MM.1S (cell line): ENCODE measurements around the gene CCDC85C.

ENCODE experiments used
- DNase-seq: peaks from one replicate; pipeline ENCODE4 v3.0.0-alpha.2; 2015
- H2AFZ ChIP-seq: fragments of 300-600 bp; sonication (generic); 2 replicates; pipeline ENCODE4 v1.6.0; 2016; ENCODE audit warnings: antibody characterized with exemption, low read length
- H3F3A ChIP-seq: fragments of 300-600 bp; sonication (generic); 2 replicates; pipeline ENCODE4 v1.6.1; 2016; ENCODE audit warnings: mild to moderate bottlenecking, antibody characterized with exemption, low read length, moderate library complexity, mixed read lengths; ENCODE audit not compliant: insufficient read depth
- H3K27ac ChIP-seq: fragments of 300-600 bp; sonication (generic); 2 replicates; pipeline ENCODE4 v1.5.1; 2016; ENCODE audit warnings: mild to moderate bottlenecking, low read length
- H3K27me3 ChIP-seq: fragments of 300-600 bp; sonication (generic); replicated peaks from 2 replicates; pipeline ENCODE4 v1.6.0; 2016; ENCODE audit warnings: low read length; ENCODE audit not compliant: insufficient read depth
- H3K36me3 ChIP-seq: fragments of 300-600 bp; sonication (generic); replicated peaks from 2 replicates; pipeline ENCODE4 v1.6.1; 2016; ENCODE audit warnings: mild to moderate bottlenecking, low read length, mixed read lengths; ENCODE audit not compliant: insufficient read depth
- H3K4me1 ChIP-seq: fragments of 300-600 bp; sonication (generic); 2 replicates; pipeline ENCODE4 v1.6.1; 2016; ENCODE audit warnings: low read length, mixed read lengths
- H3K4me2 ChIP-seq: fragments of 300-600 bp; sonication (generic); 2 replicates; pipeline ENCODE4 v1.6.0; 2016; ENCODE audit warnings: low read depth, low read length
- H3K4me3 ChIP-seq: fragments of 300-600 bp; sonication (generic); 2 replicates; pipeline ENCODE4 v1.5.1; 2016; ENCODE audit warnings: low read length, mixed read lengths
- H3K79me2 ChIP-seq: fragments of 300-600 bp; sonication (generic); 2 replicates; pipeline ENCODE4 v1.6.1; 2016; ENCODE audit warnings: mixed run types, low read length, mixed read lengths
- H3K9ac ChIP-seq: fragments of 300-600 bp; sonication (generic); 2 replicates; pipeline ENCODE4 v1.6.1; 2016; ENCODE audit warnings: low read length, mixed read lengths
- H3K9me2 ChIP-seq: fragments of 300-600 bp; sonication (generic); replicated peaks from 2 replicates; pipeline ENCODE4 v1.6.1; 2016; ENCODE audit warnings: mild to moderate bottlenecking, low read length, mixed read lengths; ENCODE audit not compliant: insufficient read depth
- H3K9me3 ChIP-seq: fragments of 300-600 bp; sonication (generic); replicated peaks from 2 replicates; pipeline ENCODE4 v1.6.1; 2016; ENCODE audit warnings: mild to moderate bottlenecking, low read length, mixed read lengths; ENCODE audit not compliant: insufficient read depth
- H4K20me1 ChIP-seq: fragments of 300-600 bp; sonication (generic); 2 replicates; pipeline ENCODE4 v1.6.1; 2016; ENCODE audit warnings: mild to moderate bottlenecking, low read length, moderate library complexity, mixed read lengths; ENCODE audit not compliant: insufficient read depth
- CTCF ChIP-seq: fragments of 300-600 bp; sonication (generic); IDR thresholded peaks from 2 replicates; pipeline ENCODE4 v1.5.1; 2016; ENCODE audit warnings: antibody characterized with exemption, low read length, mixed read lengths
- EZH2 ChIP-seq: fragments of 300-600 bp; sonication (generic); optimal IDR thresholded peaks from 2 replicates; pipeline ENCODE3; 2017; ENCODE audit warnings: low read depth, mild to moderate bottlenecking, antibody characterized with exemption, low read length, mixed read lengths
- EZH2phosphoT487 ChIP-seq: fragments of 300-600 bp; sonication (generic); IDR thresholded peaks from 2 replicates; pipeline ENCODE4 v1.6.1; 2018; ENCODE audit warnings: antibody characterized with exemption, low read length

CCDC85C gene

GRCh38 chr14:99454246-99454645 is 149.8 kb downstream of the CCDC85C start:
- no peaks in the 10 kb centered on the region for H3K9me2 ChIP-seq
- no peaks in the 10 kb centered on the region for H3K79me2 ChIP-seq
- no peak overlapping the region for H2AFZ ChIP-seq
- no peaks in the 10 kb centered on the region for H3K36me3 ChIP-seq
- no peak for DNase-seq
- TF ChIP-seq EZH2 (no peak), EZH2phosphoT487 (no peak), CTCF (no peak)
- no peak overlapping the region for H3K4me2 ChIP-seq
- H3K4me3 ChIP-seq = no peak overlapping the region
- no peaks in the 10 kb centered on the region for H3K9me3 ChIP-seq
- no peak overlapping the region for H3K9ac ChIP-seq
- H3K27me3 ChIP-seq = no peaks in the 10 kb centered on the region
- H3F3A ChIP-seq = no peaks in the 10 kb centered on the region
- H4K20me1 ChIP-seq = no peaks in the 10 kb centered on the region
- no peaks in the 10 kb centered on the region for H3K4me1 ChIP-seq
- H3K27ac ChIP-seq = no peak overlapping the region

- Histone ChIP-seq H3K4me1 (no peaks in the 10 kb centered on the region), H3K9me3 (no peaks in the 10 kb centered on the region), H2AFZ (no peak overlapping the region), H3K79me2 (no peaks in the 10 kb centered on the region), H3K4me3 (no peak overlapping the region), H3K27ac (no peak overlapping the region), H4K20me1 (no peaks in the 10 kb centered on the region), H3K36me3 (no peaks in the 10 kb centered on the region), H3K4me2 (no peak overlapping the region), H3K9ac (no peak overlapping the region), H3K27me3 (no peaks in the 10 kb centered on the region), H3K9me2 (no peaks in the 10 kb centered on the region), H3F3A (no peaks in the 10 kb centered on the region)
- no peak for DNase-seq
- TF ChIP-seq CTCF (no peak), EZH2phosphoT487 (no peak), EZH2 (no peak)
Measured at GRCh38 chr14:99452968-99453367, 151.0 kb downstream of the CCDC85C start.

GRCh38 chr14:99451234-99451633 is 152.8 kb downstream of the CCDC85C start:
- no peaks in the 10 kb centered on the region for H3K36me3 ChIP-seq
- no peaks in the 10 kb centered on the region for H3K4me1 ChIP-seq
- H3K9me3 ChIP-seq = no peaks in the 10 kb centered on the region
- H4K20me1 ChIP-seq = no peaks in the 10 kb centered on the region
- no peak overlapping the region for H3K27ac ChIP-seq
- no peaks in the 10 kb centered on the region for H3K9me2 ChIP-seq
- no peak overlapping the region for H3K4me2 ChIP-seq
- H3K79me2 ChIP-seq = no peaks in the 10 kb centered on the region
- H3K4me3 ChIP-seq = no peak overlapping the region
- no peak overlapping the region for H3K9ac ChIP-seq
- no peak overlapping the region for H2AFZ ChIP-seq
- DNase-seq = no peak
- H3K27me3 ChIP-seq = no peaks in the 10 kb centered on the region
- no peaks in the 10 kb centered on the region for H3F3A ChIP-seq
- TF ChIP-seq EZH2 (no peak), CTCF (no peak), EZH2phosphoT487 (no peak)

- Histone ChIP-seq H3K79me2 (no peaks in the 10 kb centered on the region), H3F3A (no peaks in the 10 kb centered on the region), H3K27me3 (no peaks in the 10 kb centered on the region), H3K4me3 (no peak overlapping the region), H4K20me1 (no peaks in the 10 kb centered on the region), H3K9me3 (no peaks in the 10 kb centered on the region), H3K27ac (no peak overlapping the region), H2AFZ (no peak overlapping the region), H3K4me2 (no peak overlapping the region), H3K4me1 (no peaks in the 10 kb centered on the region), H3K9me2 (no peaks in the 10 kb centered on the region), H3K36me3 (no peaks in the 10 kb centered on the region), H3K9ac (no peak overlapping the region)
- no peak for DNase-seq
- TF ChIP-seq EZH2 (no peak), CTCF (no peak), EZH2phosphoT487 (no peak)
Measured at GRCh38 chr14:99450266-99450665, 153.7 kb downstream of the CCDC85C start.
